A673 (cell line): ENCODE data around the gene PEX7.

Source experiments
- EZH2 ChIP-seq: fragments of 200-600 bp; sonication (generic); IDR thresholded peaks from 2 replicates; pipeline ENCODE4 v1.6.1; 2017; ENCODE audit warnings: borderline replicate concordance, low read depth, mild to moderate bottlenecking, mixed read lengths, antibody characterized with exemption, low read length; ENCODE audit not compliant: poor library complexity, severe bottlenecking
- TF ChIP-seq, protein P1 (sequence below): fragments of 300-800, 200-600 bp; sonication (generic); conservative IDR thresholded peaks from 2 replicates; pipeline ENCODE4 v1.5.1; 2017; ENCODE audit warnings: low read depth, mild to moderate bottlenecking, antibody characterized with exemption, low read length, moderate library complexity, mixed read lengths

DNA sequence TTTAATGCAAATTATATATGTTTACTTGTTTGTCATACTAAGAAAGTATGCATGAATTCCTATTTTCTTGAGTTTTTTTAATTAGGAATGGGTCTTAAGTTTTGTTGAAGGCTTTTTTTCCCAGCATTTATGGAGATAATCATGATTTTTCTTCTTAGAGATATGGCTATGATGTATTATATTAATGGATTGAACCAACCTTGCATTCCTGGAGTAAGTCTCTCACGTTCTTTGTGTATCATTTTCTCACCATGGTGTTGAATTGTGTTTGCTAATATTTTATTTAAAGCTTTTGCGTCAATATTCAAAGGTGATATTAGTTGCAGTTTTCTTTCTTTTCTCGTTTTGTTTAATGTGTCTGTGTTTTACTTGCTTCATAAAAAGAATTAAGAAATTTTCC, 51.4 kb downstream of the PEX7 start:
- TF ChIP-seq, protein P1, sequence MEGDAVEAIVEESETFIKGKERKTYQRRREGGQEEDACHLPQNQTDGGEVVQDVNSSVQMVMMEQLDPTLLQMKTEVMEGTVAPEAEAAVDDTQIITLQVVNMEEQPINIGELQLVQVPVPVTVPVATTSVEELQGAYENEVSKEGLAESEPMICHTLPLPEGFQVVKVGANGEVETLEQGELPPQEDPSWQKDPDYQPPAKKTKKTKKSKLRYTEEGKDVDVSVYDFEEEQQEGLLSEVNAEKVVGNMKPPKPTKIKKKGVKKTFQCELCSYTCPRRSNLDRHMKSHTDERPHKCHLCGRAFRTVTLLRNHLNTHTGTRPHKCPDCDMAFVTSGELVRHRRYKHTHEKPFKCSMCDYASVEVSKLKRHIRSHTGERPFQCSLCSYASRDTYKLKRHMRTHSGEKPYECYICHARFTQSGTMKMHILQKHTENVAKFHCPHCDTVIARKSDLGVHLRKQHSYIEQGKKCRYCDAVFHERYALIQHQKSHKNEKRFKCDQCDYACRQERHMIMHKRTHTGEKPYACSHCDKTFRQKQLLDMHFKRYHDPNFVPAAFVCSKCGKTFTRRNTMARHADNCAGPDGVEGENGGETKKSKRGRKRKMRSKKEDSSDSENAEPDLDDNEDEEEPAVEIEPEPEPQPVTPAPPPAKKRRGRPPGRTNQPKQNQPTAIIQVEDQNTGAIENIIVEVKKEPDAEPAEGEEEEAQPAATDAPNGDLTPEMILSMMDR, result no peak
- no peak for TF ChIP-seq EZH2
